Stimulated activated CD4-positive, alpha-beta T cell treated with anti-CD3 and anti-CD28 coated beads, Interleukin-1b, Interleukin-23, amount 100 ng/mL, for 48 hours (primary cell): ENCODE results near the gene NLRP11.

ENCODE experiments used
- DNase-seq: peaks from one replicate; pipeline ENCODE4 v3.0.0-alpha.2; 2020

Gene NLRP11

DNA sequence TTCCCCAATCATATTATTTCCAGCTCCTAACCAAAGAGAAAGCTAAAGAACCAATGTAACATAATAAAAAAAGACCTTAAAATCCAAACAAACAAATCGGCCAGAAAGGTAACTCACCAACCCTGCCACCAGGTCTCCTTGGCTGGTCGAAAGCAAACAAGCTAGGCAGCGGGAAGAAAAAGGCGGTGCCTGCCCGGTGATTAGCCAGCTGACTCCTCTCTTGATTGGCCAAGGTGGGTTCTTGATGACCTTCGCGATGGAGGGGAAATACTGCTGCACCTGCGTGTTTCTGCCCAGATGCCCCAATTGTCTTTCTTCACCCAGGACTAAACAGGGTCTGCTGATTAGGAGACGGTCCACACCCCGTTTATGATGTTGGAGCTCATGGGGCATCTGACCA, at the start of gene NLRP11:
Gene NLRP11, minus strand, starts transcription at position 154 of the 400 bp plus-strand sequence. CDS start 13,825 bp downstream, outside the sequence.
- DNase-seq, result no peak

GRCh38 chr19:55877211-55877610, 45.4 kb upstream of the NLRP11 start:
- DNase-seq, result no peak

DNA sequence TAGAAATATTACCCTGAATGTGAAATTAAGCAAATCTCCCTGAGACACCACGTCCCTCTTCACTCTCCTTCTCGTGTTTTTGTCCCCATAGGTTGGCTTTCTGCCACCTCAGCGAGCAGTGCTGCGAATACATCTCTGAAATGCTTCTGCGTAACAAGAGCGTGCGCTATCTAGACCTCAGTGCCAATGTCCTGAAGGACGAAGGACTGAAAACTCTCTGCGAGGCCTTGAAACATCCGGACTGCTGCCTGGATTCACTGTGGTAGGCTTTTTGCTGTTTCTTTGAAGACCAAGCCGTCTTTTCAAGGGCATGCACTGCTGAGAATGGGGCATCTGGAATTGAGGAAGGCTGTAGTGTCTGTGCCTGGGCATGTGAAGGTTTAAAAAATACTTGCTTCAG, 38.9 kb upstream of the NLRP11 start:
- DNase-seq, result no peak

DNA sequence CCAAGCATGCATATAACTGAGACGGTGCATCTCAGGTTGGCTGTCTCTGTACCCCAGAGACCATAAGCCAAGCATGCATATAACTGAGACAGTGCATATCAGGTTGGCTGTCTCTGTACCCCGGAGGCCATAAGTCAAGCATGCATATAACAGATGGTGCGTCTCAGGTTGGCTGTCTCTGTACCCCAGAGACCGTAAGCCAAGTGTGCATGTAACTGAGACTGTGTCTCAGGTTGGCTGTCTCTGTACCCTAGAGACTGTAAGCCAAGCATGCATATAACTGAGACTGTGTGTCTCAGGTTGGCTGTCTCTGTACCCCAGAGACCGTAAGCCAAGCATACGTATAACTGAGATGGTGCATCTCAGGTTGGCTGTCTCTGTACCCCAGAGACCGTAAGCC, 35.3 kb upstream of the NLRP11 start:
- no peak for DNase-seq

GRCh38 chr19:55866521-55866920, 34.7 kb upstream of the NLRP11 start:
- no peak for DNase-seq

- no peak for DNase-seq
These were observed 27.2 kb upstream of the NLRP11 start for GRCh38 chr19:55858969-55859368.

DNA sequence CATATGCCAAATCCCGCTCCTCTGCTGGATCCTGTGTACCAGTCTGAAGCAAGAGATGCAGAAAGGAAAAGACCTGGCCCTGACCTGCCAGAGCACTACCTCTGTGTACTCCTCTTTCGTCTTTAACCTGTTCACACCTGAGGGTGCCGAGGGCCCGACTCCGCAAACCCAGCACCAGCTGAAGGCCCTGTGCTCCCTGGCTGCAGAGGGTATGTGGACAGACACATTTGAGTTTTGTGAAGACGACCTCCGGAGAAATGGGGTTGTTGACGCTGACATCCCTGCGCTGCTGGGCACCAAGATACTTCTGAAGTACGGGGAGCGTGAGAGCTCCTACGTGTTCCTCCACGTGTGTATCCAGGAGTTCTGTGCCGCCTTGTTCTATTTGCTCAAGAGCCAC, 26.6 kb upstream of the NLRP11 start:
- DNase-seq, result no peak

DNA sequence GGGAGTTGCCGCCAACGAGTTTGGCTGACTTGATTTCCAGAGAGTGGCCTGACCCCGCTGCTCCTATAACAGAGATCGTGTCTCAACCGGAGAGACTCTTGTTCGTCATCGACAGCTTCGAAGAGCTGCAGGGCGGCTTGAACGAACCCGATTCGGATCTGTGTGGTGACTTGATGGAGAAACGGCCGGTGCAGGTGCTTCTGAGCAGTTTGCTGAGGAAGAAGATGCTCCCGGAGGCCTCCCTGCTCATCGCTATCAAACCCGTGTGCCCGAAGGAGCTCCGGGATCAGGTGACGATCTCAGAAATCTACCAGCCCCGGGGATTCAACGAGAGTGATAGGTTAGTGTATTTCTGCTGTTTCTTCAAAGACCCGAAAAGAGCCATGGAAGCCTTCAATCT, 26.2 kb upstream of the NLRP11 start:
- no peak for DNase-seq

DNA sequence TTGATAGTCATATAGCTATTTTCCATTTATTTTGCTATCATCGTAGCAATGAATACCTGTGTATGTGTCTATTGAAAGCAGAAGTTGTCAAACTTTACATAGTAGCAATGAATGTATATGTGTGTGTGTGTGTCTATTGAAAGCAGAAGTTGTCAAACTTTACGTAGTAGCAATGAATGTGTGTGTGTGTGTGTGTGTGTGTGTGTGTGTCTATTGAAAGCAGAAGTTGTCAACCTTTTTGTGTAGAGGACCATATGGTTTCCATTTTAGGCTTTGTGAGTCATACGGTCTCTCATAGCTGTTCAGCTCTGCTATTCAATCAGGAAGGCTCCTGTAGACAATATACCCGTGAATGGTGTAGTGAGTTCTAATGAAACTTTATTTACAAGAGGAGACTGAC, 25.4 kb upstream of the NLRP11 start:
- DNase-seq, result no peak

DNA sequence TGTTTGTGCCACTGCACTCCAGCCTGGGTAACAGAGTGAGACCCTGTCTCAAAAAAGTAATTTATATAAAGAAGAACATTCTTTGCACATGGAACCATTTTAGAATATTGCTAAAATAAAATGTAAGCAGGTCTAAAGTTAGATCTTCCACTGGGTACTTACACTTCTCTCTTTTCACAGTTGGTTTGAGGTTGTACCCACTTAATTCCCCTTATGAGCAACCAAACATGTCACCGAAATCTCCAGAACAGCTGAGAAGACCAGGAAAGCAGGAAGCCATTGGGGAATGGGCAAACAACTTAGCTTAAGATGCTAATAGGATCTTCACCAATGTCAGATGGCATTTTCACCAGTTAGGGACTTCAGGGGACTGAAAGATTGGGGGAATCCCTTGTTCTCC, 23.4 kb upstream of the NLRP11 start:
- no peak for DNase-seq

- no peak for DNase-seq
These were observed 7.1 kb upstream of the NLRP11 start for GRCh38 chr19:55838906-55839305.

GRCh38 chr19:55838251-55838650, 6.5 kb upstream of the NLRP11 start:
- no peak for DNase-seq

GRCh38 chr19:55836340-55836739, 4.5 kb upstream of the NLRP11 start, which contains the start of gene NLRP4:
Gene NLRP4 (plus strand): TSS chr19:55836540. CDS start chr19:55852081, 15,541 bp downstream.
- no peak for DNase-seq

DNA sequence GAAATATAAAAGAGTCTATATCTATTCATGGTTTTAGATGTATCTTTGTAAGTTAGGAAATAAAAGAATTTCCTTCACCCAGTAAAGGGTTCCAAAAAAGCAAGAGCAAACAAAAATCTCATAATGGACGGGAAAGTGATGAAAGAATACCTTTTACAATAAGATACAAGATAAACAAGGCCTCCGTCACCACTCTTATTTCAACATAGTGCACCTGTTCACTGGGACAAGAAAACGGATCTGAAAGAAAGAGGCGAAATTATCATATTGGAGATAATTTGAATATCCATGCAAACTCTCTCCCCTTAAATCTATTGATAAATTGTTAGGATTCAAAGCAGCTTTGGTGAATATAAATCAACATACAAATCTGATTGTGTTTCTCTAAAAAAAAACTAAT, 877 bp upstream of the NLRP11 start:
- no peak for DNase-seq

DNA sequence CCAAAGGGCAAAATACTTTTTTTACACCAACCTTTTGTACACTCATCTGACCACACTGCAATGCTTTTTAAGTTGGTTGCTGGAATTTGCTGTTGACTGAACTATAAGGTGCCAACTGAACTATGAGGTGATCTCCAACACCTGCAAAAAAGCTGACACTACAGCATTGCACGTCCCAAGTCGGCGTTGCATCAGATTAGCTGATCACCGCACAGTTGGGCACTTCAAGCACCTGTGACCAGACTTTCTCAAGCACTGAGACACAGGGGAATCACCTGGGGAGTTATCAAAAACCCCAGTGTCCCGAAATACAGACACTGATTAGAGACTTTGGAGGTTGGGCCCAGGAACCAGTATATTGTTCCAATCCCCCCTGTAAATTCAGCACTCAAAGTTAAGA, 1.1 kb downstream of the NLRP11 start:
- no peak for DNase-seq

DNA sequence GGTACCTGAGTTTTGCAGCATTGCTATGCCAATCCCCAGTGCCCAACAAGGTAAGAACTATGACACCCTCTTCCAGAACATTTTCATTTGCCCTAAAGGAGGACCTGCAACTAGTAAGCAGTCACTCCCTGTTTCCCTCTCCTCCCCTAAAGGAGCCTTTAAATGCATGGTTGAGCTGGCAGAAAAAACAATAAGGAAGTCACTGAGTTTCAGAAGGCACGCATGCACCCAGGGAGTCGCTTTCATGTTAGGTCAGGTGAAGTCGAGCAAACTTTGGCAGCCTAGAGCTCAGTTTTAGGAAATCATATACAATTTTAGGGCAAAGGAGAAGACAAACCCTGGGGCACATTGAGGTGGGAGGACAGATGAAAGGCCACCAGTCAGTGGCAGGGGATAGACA, 11.8 kb downstream of the NLRP11 start:
- DNase-seq, result no peak

DNA sequence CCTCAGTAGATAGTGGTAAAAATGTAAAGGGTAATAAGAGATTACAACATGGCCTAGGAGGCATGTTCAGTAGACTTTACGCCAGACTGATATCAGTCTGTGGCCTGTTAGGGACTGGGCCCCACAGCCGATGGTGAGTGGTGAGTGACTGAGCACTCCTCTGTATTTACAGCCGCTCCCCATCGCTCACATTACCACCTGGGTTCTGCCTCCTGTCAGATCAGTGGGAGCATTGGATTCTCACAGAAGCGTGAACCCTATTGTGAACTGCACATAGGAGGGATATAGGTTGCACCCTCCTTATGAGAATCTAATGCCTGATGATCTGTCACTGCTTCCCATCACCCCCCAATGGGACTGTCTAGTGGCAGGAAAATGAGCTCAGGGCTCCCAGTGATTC, 17.9 kb downstream of the NLRP11 start:
- DNase-seq, result no peak

GRCh38 chr19:55812449-55812848, 19.4 kb downstream of the NLRP11 start:
- DNase-seq, result no peak

DNA sequence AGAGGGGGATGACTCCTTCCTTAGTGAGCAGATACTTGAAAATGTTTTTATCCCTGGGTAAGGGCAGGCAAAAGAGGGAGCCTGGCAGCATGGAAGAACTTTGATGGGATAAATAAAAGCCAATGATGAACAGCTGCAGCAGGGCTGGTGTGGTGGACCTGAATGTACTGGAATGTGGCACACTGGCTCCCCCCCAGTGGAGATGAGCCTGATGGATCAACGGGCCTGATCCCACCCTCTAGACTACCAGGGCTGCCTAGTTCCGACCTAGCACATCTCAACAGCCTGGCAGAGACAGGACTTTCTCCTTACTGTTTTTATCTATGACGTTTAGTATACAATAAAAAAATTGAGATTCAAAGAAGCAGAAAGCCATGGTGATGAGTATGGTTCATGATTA, 20.5 kb downstream of the NLRP11 start:
- no peak for DNase-seq

GRCh38 chr19:55809381-55810058, 22.3 kb downstream of the NLRP11 start:
- DNase-seq, result peak; percentile 66

- DNase-seq, result no peak
These were observed 29.5 kb downstream of the NLRP11 start for GRCh38 chr19:55802281-55802680.

DNA sequence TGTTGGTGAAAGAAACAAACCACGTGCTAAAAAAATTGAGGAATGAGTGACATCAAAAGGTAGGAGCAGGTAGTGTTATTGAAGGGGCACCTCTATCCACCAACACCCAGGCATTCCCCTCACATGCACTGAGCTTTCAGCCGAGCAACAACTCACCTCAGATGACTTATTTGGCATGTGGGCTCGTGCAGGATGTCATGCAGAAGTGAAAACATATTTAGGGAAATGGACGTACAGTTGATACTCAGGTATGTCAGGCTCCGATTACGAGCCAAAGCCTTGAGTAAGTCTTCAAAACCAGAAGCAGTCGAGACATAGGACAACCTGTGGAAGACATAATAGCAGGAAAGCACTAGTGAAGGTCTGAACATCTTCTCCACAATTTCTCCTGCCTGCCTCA, 30.4 kb downstream of the NLRP11 start:
- DNase-seq, result no peak

DNA sequence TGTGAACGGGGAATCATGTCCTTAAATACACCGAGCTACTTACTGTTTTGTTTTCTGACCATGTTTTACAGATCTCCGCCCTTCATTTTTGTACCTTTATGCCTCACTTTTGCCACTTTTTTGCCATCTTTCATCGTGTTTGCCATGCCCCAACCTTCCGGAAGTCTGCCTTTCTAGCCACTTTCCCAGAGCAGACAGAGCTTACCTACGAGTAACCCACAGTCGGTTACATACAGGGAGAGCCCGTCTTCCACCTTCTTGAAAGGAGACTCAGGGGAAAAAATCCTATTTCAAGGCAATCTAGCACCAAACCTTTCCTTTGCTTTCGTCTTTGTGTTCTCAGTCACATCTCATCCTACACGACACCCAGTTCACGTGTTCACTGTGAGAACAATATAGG, 36.8 kb downstream of the NLRP11 start:
- DNase-seq, result no peak

DNA sequence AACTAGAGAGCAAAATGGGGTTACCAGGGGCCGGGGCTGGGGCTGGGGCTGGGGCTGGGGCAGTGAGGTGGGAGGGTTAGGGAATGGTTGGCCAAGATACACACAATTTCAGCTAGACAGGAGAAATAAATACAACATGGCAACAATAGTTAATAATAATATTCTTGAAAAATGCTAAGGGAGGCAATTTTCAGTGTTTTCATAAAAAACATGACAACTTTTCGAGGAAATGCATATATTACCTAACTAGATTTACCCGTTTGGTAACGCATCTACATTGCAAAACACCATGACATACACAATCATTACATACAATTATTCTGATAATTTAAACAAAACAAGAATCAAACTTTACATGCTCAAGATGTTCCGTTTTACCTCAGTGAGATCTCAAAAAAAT, 50.7 kb downstream of the NLRP11 start:
- no peak for DNase-seq

- DNase-seq, result no peak
These were observed 53.5 kb downstream of the NLRP11 start for GRCh38 chr19:55778331-55778730.
